HepG2 (cell line): Measurements from ENCODE around the gene GTF2I. TPM values are rescaled to one million over a fixed set of nuclear protein-coding genes. Genes with fewer than 3 reads are reported as not detected.

ENCODE experiments used
- HMG20A ChIP-seq: IDR thresholded peaks from 2 replicates; pipeline ENCODE4 v1.6.1; 2016; ENCODE audit warnings: borderline replicate concordance
- IKZF4 ChIP-seq: sonication (generic); formaldehyde crosslinking; IDR thresholded peaks from 2 replicates; pipeline ENCODE4 v1.5.1; 2020; ENCODE audit warnings: borderline replicate concordance, mild to moderate bottlenecking, low read depth, missing genetic modification reagents; ENCODE audit errors: not compliant biosample characterization
- KDM6A ChIP-seq: IDR thresholded peaks from 2 replicates; pipeline ENCODE4 v1.6.1; 2016; ENCODE audit warnings: low read depth
- MYNN ChIP-seq: sonication (generic); formaldehyde crosslinking; IDR thresholded peaks from 2 replicates; pipeline ENCODE4 v1.4.0; 2020; ENCODE audit warnings: mild to moderate bottlenecking, low read depth, missing genetic modification reagents
- NKX3-1 ChIP-seq: sonication (generic); formaldehyde crosslinking; IDR thresholded peaks from 2 replicates; pipeline ENCODE4 v1.5.0; 2020; ENCODE audit warnings: missing genetic modification reagents
- SMC3 ChIP-seq: IDR thresholded peaks from 2 replicates; pipeline ENCODE4 v1.6.1; 2011; ENCODE audit warnings: low read length, improper control_type of control experiment
- SNAI1 ChIP-seq: sonication (generic); formaldehyde crosslinking; IDR thresholded peaks from 2 replicates; pipeline ENCODE4 v1.5.0; 2020; ENCODE audit warnings: mild to moderate bottlenecking, missing genetic modification reagents, borderline replicate concordance
- TGIF2 ChIP-seq: IDR thresholded peaks from 2 replicates; pipeline ENCODE4 v1.6.1; 2016; ENCODE audit warnings: control low read depth, missing compliant biosample characterization
- ZNF136 ChIP-seq: sonication (generic); formaldehyde crosslinking; IDR thresholded peaks from 2 replicates; pipeline ENCODE4 v1.8.1; 2022; ENCODE audit warnings: low read depth, mild to moderate bottlenecking, moderate library complexity, missing genetic modification reagents
- ZNF547 ChIP-seq: sonication (generic); formaldehyde crosslinking; IDR thresholded peaks from 2 replicates; pipeline ENCODE4 v1.5.1; 2020; ENCODE audit warnings: mild to moderate bottlenecking, missing genetic modification reagents
- ZNF644 ChIP-seq: IDR thresholded peaks from 2 replicates; pipeline ENCODE4 v1.6.1; 2016; ENCODE audit warnings: low read depth
- ZNF761 ChIP-seq: sonication (generic); formaldehyde crosslinking; conservative IDR thresholded peaks from 2 replicates; pipeline ENCODE4 v1.4.0; 2020; ENCODE audit warnings: mild to moderate bottlenecking, missing genetic modification reagents
- polyA plus RNA-seq, 8 experiments: library from polyadenylated mRNA; depleted of rRNA in 3 of 8; stranded (reverse) in 7 of 8; unstranded in 1 of 8; fragments of >200 nt; fragmentation: Illumina TruSeq in 4 of 8; extraction: Trizol in 4 of 8; gene quantifications; 2 replicates each; pipeline versions ENCODE4 v1.2.1 to v1.2.3, GENCODE V29; 2011 to 2016; ENCODE audit warnings: low read depth in 4 of 8, missing spikeins in 1 of 8, mixed read lengths in 1 of 8; ENCODE audit not compliant: insufficient read depth in 1 of 8
- total RNA-seq, 5 experiments: library from RNA; depleted of rRNA; stranded (reverse); fragments of >200 nt; fragmentation: Illumina TruSeq; extraction: Trizol; gene quantifications; 2 replicates each; pipeline ENCODE4 v1.2.3, GENCODE V29; 2016; ENCODE audit warnings: low read depth in 1 of 5
- TF ChIP-seq, protein P1 (sequence below): sonication (generic); formaldehyde crosslinking; IDR thresholded peaks from 2 replicates; pipeline ENCODE4 v1.5.0; 2020; ENCODE audit warnings: mild to moderate bottlenecking, missing genetic modification reagents
- TF ChIP-seq, protein P2 (sequence below): sonication (generic); formaldehyde crosslinking; IDR thresholded peaks from 2 replicates; pipeline ENCODE4 v1.4.0; 2020; ENCODE audit warnings: missing genetic modification reagents, borderline replicate concordance
- TF ChIP-seq, protein P3 (sequence below): sonication (generic); formaldehyde crosslinking; IDR thresholded peaks from 2 replicates; pipeline ENCODE4 v1.5.1; 2020; ENCODE audit warnings: mild to moderate bottlenecking, missing genetic modification reagents
- TF ChIP-seq, protein P4 (sequence below): sonication (generic); formaldehyde crosslinking; IDR thresholded peaks from 2 replicates; pipeline ENCODE4 v1.4.0; 2020; ENCODE audit warnings: missing genetic modification reagents
- TF ChIP-seq, protein P5 (sequence below): sonication (generic); formaldehyde crosslinking; IDR thresholded peaks from 2 replicates; pipeline ENCODE4 v1.9.0; 2022; ENCODE audit warnings: missing genetic modification reagents, mild to moderate bottlenecking, borderline replicate concordance

Gene GTF2I
- total and polyA plus RNA-seq, 2 of the 13 experiments (the other 11 are each of a cell fraction or from before 2014, with no cell fraction given) = 74.6 to 125 TPM

DNA sequence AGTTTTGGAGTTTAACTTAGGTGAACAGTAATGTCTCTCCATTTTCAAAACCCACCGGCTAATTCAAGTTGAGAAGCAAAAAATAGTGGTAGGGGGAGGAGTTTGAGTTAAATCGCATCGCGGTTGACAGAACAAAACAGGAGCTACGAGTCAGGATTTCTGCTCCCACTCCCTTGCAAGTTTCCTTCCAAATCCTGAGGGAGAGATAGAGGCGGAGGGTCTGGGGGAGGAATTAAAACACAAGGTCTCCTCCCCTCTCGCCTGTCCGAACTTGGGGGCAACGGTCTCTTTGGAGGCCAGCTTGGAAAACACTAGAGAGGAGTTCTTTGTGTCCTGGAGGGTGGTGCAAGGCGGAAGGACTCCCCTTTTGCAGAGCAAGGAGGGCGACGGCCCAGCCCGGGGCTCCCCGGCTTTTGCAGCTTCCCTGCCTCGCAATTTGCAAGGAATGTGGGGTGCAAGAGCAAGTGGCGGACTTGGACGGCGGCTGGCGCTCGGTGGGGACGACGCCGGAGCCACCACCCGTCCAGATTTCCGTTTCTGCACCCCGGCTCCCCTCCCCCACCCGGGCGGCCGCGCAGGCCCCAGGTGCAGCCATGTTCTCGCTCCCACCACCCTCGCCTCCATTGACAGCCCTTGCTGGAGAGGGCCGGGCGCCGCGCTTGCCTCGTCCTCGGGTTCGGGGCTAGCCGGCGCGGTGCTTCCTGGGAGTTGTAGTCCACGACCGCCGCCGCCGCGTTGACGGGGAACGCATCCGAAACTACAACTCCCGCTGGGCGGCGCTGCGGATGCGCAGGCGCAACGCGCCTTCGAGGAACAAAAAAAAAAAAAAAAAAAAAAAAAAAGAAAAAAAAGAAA lies 454 bp upstream of the GTF2I start (continued):
- no peak for TF ChIP-seq ZNF644 (CRISPR knock-in tag)
- no peak for TF ChIP-seq IKZF4
- 0 out of 2 replicates have a peak, but pooled peaks have one; percentile 39 for TF ChIP-seq ZNF761
- no peak for TF ChIP-seq ZNF136 (CRISPR knock-in tag)
- 0 out of 2 replicates have a peak, but pooled peaks have one; percentile 30 for TF ChIP-seq MYNN (CRISPR knock-in tag)
- no peak; the same call in 1 of the 2 replicates for TF ChIP-seq SNAI1 (CRISPR knock-in tag)
- TF ChIP-seq HMG20A (CRISPR knock-in tag) = no peak
- TF ChIP-seq, protein P1, sequence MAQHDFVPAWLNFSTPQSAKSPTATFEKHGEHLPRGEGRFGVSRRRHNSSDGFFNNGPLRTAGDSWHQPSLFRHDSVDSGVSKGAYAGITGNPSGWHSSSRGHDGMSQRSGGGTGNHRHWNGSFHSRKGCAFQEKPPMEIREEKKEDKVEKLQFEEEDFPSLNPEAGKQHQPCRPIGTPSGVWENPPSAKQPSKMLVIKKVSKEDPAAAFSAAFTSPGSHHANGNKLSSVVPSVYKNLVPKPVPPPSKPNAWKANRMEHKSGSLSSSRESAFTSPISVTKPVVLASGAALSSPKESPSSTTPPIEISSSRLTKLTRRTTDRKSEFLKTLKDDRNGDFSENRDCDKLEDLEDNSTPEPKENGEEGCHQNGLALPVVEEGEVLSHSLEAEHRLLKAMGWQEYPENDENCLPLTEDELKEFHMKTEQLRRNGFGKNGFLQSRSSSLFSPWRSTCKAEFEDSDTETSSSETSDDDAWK (CRISPR knock-in tag) = no peak
- no peak for TF ChIP-seq NKX3-1 (CRISPR knock-in tag)
- peak; percentile 65; the same call in 1 of the 2 replicates for TF ChIP-seq TGIF2 (CRISPR knock-in tag)
- no peak for TF ChIP-seq SMC3
- TF ChIP-seq, protein P2, sequence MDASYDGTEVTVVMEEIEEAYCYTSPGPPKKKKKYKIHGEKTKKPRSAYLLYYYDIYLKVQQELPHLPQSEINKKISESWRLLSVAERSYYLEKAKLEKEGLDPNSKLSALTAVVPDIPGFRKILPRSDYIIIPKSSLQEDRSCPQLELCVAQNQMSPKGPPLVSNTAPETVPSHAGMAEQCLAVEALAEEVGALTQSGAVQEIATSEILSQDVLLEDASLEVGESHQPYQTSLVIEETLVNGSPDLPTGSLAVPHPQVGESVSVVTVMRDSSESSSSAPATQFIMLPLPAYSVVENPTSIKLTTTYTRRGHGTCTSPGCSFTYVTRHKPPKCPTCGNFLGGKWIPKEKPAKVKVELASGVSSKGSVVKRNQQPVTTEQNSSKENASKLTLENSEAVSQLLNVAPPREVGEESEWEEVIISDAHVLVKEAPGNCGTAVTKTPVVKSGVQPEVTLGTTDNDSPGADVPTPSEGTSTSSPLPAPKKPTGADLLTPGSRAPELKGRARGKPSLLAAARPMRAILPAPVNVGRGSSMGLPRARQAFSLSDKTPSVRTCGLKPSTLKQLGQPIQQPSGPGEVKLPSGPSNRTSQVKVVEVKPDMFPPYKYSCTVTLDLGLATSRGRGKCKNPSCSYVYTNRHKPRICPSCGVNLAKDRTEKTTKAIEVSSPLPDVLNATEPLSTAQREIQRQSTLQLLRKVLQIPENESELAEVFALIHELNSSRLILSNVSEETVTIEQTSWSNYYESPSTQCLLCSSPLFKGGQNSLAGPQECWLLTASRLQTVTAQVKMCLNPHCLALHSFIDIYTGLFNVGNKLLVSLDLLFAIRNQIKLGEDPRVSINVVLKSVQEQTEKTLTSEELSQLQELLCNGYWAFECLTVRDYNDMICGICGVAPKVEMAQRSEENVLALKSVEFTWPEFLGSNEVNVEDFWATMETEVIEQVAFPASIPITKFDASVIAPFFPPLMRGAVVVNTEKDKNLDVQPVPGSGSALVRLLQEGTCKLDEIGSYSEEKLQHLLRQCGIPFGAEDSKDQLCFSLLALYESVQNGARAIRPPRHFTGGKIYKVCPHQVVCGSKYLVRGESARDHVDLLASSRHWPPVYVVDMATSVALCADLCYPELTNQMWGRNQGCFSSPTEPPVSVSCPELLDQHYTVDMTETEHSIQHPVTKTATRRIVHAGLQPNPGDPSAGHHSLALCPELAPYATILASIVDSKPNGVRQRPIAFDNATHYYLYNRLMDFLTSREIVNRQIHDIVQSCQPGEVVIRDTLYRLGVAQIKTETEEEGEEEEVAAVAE (CRISPR knock-in tag) = 0 out of 2 replicates have a peak, but pooled peaks have one; percentile 34
- TF ChIP-seq KDM6A = no peak
- TF ChIP-seq, protein P3, sequence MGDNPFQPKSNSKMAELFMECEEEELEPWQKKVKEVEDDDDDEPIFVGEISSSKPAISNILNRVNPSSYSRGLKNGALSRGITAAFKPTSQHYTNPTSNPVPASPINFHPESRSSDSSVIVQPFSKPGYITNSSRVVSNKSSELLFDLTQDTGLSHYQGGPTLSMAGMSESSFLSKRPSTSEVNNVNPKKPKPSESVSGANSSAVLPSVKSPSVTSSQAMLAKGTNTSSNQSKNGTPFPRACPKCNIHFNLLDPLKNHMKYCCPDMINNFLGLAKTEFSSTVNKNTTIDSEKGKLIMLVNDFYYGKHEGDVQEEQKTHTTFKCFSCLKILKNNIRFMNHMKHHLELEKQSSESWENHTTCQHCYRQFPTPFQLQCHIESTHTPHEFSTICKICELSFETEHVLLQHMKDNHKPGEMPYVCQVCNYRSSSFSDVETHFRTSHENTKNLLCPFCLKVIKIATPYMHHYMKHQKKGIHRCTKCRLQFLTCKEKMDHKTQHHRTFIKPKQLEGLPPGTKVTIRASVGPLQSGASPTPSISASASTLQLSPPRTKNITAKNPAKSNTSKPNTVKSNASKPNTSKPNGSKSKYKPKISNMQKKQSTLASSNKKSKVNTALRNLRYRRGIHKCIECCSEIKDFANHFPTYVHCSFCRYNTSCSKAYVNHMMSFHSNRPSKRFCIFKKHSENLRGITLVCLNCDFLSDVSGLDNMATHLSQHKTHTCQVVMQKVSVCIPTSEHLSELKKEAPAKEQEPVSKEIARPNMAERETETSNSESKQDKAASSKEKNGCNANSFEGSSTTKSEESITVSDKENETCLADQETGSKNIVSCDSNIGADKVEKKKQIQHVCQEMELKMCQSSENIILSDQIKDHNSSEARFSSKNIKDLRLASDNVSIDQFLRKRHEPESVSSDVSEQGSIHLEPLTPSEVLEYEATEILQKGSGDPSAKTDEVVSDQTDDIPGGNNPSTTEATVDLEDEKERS = no peak; the same call in 1 of the 2 replicates
- TF ChIP-seq ZNF547 (CRISPR knock-in tag) = peak; percentile 33; the same call in 1 of the 2 replicates
- TF ChIP-seq, protein P4, sequence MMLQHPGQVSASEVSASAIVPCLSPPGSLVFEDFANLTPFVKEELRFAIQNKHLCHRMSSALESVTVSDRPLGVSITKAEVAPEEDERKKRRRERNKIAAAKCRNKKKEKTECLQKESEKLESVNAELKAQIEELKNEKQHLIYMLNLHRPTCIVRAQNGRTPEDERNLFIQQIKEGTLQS (CRISPR knock-in tag) = peak; percentile 30; the same call in 1 of the 2 replicates
- TF ChIP-seq, protein P5, sequence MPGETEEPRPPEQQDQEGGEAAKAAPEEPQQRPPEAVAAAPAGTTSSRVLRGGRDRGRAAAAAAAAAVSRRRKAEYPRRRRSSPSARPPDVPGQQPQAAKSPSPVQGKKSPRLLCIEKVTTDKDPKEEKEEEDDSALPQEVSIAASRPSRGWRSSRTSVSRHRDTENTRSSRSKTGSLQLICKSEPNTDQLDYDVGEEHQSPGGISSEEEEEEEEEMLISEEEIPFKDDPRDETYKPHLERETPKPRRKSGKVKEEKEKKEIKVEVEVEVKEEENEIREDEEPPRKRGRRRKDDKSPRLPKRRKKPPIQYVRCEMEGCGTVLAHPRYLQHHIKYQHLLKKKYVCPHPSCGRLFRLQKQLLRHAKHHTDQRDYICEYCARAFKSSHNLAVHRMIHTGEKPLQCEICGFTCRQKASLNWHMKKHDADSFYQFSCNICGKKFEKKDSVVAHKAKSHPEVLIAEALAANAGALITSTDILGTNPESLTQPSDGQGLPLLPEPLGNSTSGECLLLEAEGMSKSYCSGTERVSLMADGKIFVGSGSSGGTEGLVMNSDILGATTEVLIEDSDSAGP = peak; percentile 76; the same call in 1 of the 2 replicates
